HG03558 (cell line): ENCODE results near the gene BRWD1.
"Not testable (repeated sequence)": the region's sequence is repeated elsewhere in the genome, so short reads cannot be mapped to it uniquely, and the experiment has no call there.

Experiments
- ATAC-seq: cut with Tn5 transposase; IDR thresholded peaks from one replicate; pipeline ENCODE4 v1.9.1; 2021; ENCODE audit warnings: moderate number of reproducible peaks; ENCODE audit not compliant: unreplicated experiment; ENCODE audit errors: extremely low read depth

Gene BRWD1

GRCh38 chr21:39144191-39144590 is 169.2 kb downstream of the BRWD1 start:
- ATAC-seq: no peak

DNA sequence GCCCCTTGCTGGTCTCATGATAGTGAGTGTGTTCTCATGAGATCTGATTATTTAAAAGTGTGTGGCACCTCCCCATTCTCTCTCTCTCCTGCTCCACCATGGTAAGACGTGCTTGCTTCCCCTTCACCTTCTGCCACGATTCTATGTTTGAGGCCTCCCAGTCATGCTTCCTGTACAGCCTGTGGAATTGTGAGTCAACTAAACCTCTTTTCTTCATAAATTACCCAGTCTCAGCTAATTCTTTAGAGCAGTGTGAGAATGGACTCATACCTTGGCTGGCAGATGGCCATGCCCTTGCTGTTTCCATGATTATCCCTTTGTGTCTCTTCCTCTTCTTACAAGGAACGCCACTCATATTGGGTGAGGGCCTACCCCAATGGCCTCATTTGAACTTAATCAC is 170.5 kb downstream of the BRWD1 start:
- no peak for ATAC-seq

GRCh38 chr21:39141502-39141901 is 171.9 kb downstream of the BRWD1 start:
- ATAC-seq: no peak

- ATAC-seq: no peak
Observed at GRCh38 chr21:39137248-39138178, 175.9 kb downstream of the BRWD1 start.

GRCh38 chr21:39136711-39137110 is 176.7 kb downstream of the BRWD1 start:
- ATAC-seq: no peak

DNA sequence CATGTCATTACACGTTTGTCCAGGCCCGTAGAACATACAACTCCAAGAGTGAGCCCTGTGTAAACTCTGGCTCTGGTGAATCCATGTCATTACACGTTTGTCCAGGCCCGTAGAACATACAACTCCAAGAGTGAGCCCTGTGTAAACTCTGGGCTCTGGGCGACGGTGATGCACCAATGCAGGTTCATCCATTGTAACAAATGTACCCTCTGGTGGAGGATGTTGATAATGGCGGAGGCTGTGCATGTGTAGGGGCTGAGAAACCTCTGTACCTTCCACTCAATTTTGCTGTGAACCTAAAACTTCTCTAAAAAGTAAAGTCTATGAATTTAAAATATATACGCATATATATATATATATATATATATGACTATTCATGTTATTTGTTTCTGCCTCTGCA is 177.3 kb downstream of the BRWD1 start:
- not testable (repeated sequence) for ATAC-seq

DNA sequence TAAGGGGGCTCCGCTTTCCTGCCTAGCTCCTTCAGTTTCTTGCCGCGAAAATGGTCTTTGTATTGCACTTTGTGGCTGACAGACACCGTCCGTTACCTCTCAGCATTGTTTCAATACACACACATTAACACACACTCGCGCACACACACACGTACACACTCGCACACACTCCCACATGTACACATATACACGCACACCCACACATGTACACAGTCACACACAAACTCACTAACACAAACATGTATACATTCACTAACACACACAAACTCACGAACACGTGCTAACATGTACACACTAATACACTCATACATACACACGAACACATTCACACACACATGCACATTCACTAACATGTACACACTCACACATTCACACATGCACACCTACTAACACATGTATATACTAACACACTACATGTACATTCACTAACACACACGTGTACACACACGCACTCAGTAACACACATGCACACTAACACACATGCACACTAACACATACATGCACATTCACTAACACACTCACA is 179.1 kb downstream of the BRWD1 start:
- no peak for ATAC-seq
